Measurements from ENCODE around the gene SLC16A4.

Gene SLC16A4

GRCh38 chr1:110347182-110347893 lies 43.5 kb downstream of the SLC16A4 start:
- TF ChIP-seq EZH2 (IDR thresholded peaks at IDR 0.05; ENCODE audit: borderline replicate concordance, low read depth, low read length, severe bottlenecking) (no peak), CTCF (IDR thresholded peaks at IDR 0.05; ENCODE audit: borderline replicate concordance, extremely low read depth, low read length, poor library complexity, severe bottlenecking) (no peak)
- Histone ChIP-seq H3K9me3 (ENCODE audit: insufficient read depth, low read length, severe bottlenecking) (no peaks in the 10 kb centered on the region), H4K20me1 (ENCODE audit: insufficient read depth, low read length) (peaks cover 95% of the 10 kb centered on the region), H3K27ac (ENCODE audit: low read length) (no peak overlapping the region), H2AFZ (ENCODE audit: low read depth, low read length) (no peak overlapping the region), H3K27me3 (ENCODE audit: insufficient read depth, low read length, poor library complexity) (no peaks in the 10 kb centered on the region), H3K79me2 (ENCODE audit: insufficient read depth, low read length) (peaks cover 100% of the 10 kb centered on the region), H3K4me2 (ENCODE audit: insufficient read depth, low read length) (peak overlapping the region; percentile 97), H3K4me1 (ENCODE audit: insufficient read depth, low read length) (peaks cover 96% of the 10 kb centered on the region), H3K4me3 (ENCODE audit: low read depth in 1 of 2, low read length in 2 of 2) (peak overlapping the region in 1 of 2 experiments; percentile 47; a peak in 2 of 4 replicates), H3K36me3 (ENCODE audit: insufficient read depth, low read length) (peaks cover 98% of the 10 kb centered on the region), H3K9ac (ENCODE audit: low read depth, low read length) (peak overlapping the region; percentile 14; the same call in 1 of the 2 replicates)
- DNase-seq (no peak), ATAC-seq (ENCODE audit: insufficient read depth, low read depth) (no peak)

- DNase-seq (no peak), ATAC-seq (ENCODE audit: insufficient read depth, low read depth) (no peak)
- H3K27ac ChIP-seq (ENCODE audit: low read length), result no peak overlapping the region
- no peak for TF ChIP-seq CTCF (IDR thresholded peaks at IDR 0.05; ENCODE audit: borderline replicate concordance, extremely low read depth, low read length, poor library complexity, severe bottlenecking)
- no peak for TF ChIP-seq EZH2 (IDR thresholded peaks at IDR 0.05; ENCODE audit: borderline replicate concordance, low read depth, low read length, severe bottlenecking)
- H3K4me3 ChIP-seq (ENCODE audit: low read depth in 1 of 2, low read length in 2 of 2), result peak overlapping the region in 1 of 2 experiments; percentile 47; a peak in 1 of 4 replicates
- H3K9me3 ChIP-seq (ENCODE audit: insufficient read depth, low read length, severe bottlenecking), result no peaks in the 10 kb centered on the region
- H3K4me1 ChIP-seq (ENCODE audit: insufficient read depth, low read length), result peaks cover 99% of the 10 kb centered on the region
- no peak overlapping the region for H2AFZ ChIP-seq (ENCODE audit: low read depth, low read length)
- H3K9ac ChIP-seq (ENCODE audit: low read depth, low read length), result no peak overlapping the region
- peaks cover 95% of the 10 kb centered on the region for H4K20me1 ChIP-seq (ENCODE audit: insufficient read depth, low read length)
- peaks cover 99% of the 10 kb centered on the region for H3K36me3 ChIP-seq (ENCODE audit: insufficient read depth, low read length)
- peaks cover 100% of the 10 kb centered on the region for H3K79me2 ChIP-seq (ENCODE audit: insufficient read depth, low read length)
- H3K4me2 ChIP-seq (ENCODE audit: insufficient read depth, low read length), result peak overlapping the region; percentile 97
- no peaks in the 10 kb centered on the region for H3K27me3 ChIP-seq (ENCODE audit: insufficient read depth, low read length, poor library complexity)
These were observed 44.1 kb downstream of the SLC16A4 start for GRCh38 chr1:110346690-110347089.

- Histone ChIP-seq H3K79me2 (ENCODE audit: insufficient read depth, low read length) (peaks cover 100% of the 10 kb centered on the region), H4K20me1 (ENCODE audit: insufficient read depth, low read length) (peaks cover 95% of the 10 kb centered on the region), H3K9ac (ENCODE audit: low read depth, low read length) (0 out of 2 replicates have a peak overlapping the region, but pooled peaks have one; percentile 20), H3K4me2 (ENCODE audit: insufficient read depth, low read length) (peak overlapping the region; percentile 97), H3K27ac (ENCODE audit: low read length) (no peak overlapping the region), H3K36me3 (ENCODE audit: insufficient read depth, low read length) (peaks cover 99% of the 10 kb centered on the region), H3K27me3 (ENCODE audit: insufficient read depth, low read length, poor library complexity) (no peaks in the 10 kb centered on the region), H3K4me3 (ENCODE audit: low read depth in 1 of 2, low read length in 2 of 2) (peak overlapping the region in 1 of 2 experiments; percentile 22; a peak in 1 of 4 replicates), H3K4me1 (ENCODE audit: insufficient read depth, low read length) (peaks cover 100% of the 10 kb centered on the region), H3K9me3 (ENCODE audit: insufficient read depth, low read length, severe bottlenecking) (no peaks in the 10 kb centered on the region), H2AFZ (ENCODE audit: low read depth, low read length) (no peak overlapping the region)
- no peak for ATAC-seq (ENCODE audit: insufficient read depth, low read depth)
- TF ChIP-seq CTCF (IDR thresholded peaks at IDR 0.05; ENCODE audit: borderline replicate concordance, extremely low read depth, low read length, poor library complexity, severe bottlenecking) (no peak), EZH2 (IDR thresholded peaks at IDR 0.05; ENCODE audit: borderline replicate concordance, low read depth, low read length, severe bottlenecking) (no peak)
- no peak for DNase-seq
These were observed 45.3 kb downstream of the SLC16A4 start for GRCh38 chr1:110345480-110345879.
